ENCODE results near the gene AUP1. TPM values are rescaled to one million over a fixed set of nuclear protein-coding genes. Genes with fewer than 3 reads are reported as not detected.
A peak's percentile ranks its signal among the peaks of the same experiment; 100 is the strongest.

The AUP1 gene
- total RNA-seq, 2 donors from 2014 or later: 128 to 136 TPM

DNA sequence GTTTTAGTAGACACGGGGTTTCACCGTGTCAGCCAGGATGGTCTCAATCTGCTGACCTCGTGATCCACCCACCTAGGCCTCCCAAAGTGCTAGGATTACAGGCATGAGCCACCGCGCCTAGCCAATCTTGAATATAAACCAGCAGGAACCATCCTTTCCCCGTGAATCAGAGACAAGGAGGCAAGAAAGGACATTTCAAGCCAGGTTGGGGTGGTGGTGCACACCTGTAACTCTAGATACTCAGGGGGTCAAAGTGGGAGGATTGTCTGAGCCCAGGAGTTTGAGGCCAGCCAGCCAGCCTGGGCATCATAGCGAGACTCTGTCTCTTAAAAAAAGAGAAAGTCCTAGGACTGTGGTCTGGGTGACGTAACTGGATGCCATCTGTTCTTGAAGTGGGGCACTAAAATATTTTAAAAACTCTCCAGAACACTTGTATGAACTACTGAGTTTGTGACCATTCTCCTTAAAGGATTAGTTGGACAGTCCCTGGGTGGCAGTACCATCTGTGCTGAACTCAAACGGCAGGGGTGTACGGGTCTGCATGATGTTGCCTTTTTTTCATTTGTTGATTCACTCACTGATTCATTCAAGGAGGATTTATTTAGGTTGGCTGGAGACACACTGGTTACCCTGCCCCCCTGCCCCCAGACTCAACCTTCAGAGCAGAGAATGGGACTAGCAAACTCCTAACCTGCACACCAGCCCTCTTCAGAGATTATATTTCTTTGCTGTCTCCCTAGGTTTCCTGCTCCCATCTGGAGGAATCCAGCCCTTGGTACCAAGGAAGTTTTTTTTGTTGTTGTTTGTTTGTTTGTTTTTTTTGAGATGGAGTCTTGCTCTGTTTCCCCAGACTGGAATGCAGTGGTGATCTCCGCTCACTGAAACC is 18.2 kb downstream of the AUP1 start:
- Mint-ChIP-seq H3K36me3 (ENCODE audit: insufficient read depth in 2 of 2) (peaks cover 3 to 6% of the 10 kb centered on the region in 2 donors), H3K4me3 (peak overlapping the region in 1 of 2 donors; percentile 21), H3K9me3 (no peaks in the 10 kb centered on the region), H3K27ac (no peak overlapping the region), H3K27me3 (ENCODE audit: low read depth) (peaks cover 47% of the 10 kb centered on the region), H3K4me1 (ENCODE audit: low read depth) (peaks cover 44% of the 10 kb centered on the region)
- ATAC-seq (replicated peaks in 1 of 2) (no peak), DNase-seq (no peak)

DNA sequence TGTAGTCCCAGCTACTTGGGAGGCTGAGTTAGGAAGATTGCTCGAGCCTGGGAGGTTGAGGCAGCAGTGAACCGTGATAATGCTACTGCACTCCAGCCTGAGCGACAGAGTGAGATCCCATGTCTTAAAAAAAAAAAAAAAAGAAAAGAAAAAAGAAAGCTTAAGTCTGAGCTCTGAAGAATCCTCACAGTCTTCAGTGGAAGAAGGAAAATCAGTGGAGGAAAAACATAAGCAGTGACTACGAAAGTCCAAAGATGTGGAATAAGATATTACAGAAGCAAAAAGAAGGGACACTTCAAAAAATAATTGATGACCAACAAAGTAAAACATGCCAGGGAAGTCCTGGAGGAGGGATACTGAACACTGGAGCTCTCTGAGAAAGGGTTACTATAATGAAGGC is 19.2 kb downstream of the AUP1 start:
- no peak for ATAC-seq (replicated peaks in 1 of 2)

DNA sequence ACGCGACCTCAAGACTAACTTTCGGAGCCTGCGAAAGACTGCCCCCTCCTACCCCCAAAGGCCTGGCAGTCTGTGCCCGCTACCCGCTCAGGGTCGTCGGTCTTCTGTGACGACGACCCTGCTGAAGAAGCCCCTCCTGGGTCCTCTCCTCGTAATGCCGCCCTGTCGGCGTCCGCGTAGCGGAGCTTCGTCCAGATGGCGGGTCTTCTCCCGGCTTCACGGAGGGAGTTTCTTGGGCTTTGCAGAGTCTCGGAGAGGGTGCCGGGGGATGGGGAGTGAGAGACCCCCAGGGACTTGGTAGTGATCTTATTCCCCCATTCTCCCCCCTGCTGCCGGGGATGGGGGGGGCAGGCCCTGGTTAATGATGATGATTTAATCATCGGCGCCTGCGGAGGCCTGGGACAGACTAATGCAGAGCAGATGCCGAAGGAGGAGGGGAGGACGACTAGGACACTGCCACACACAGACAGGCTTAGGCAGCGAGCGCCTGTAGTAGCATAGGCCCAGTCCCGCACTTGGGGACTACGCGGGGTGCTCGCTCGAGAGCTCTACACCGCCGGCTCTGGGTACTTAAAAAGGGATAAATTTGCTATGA is 21.5 kb downstream of the AUP1 start:
- Mint-ChIP-seq H3K27ac (peak overlapping the region; percentile 98), H3K36me3 (ENCODE audit: insufficient read depth in 2 of 2) (peaks cover 6 to 15% of the 10 kb centered on the region in 2 donors)

More for the DNA sequence above, 19.2 kb downstream of the AUP1 start:
- Mint-ChIP-seq H3K4me3 (peak overlapping the region in 1 of 2 donors; percentile 52), H3K9me3 (no peaks in the 10 kb centered on the region), H3K4me1 (ENCODE audit: low read depth) (peaks cover 46% of the 10 kb centered on the region), H3K27ac (no peak overlapping the region), H3K27me3 (ENCODE audit: low read depth) (peaks cover 41% of the 10 kb centered on the region), H3K36me3 (ENCODE audit: insufficient read depth in 2 of 2) (peaks cover 3 to 9% of the 10 kb centered on the region in 2 donors)
- no peak for DNase-seq

DNA sequence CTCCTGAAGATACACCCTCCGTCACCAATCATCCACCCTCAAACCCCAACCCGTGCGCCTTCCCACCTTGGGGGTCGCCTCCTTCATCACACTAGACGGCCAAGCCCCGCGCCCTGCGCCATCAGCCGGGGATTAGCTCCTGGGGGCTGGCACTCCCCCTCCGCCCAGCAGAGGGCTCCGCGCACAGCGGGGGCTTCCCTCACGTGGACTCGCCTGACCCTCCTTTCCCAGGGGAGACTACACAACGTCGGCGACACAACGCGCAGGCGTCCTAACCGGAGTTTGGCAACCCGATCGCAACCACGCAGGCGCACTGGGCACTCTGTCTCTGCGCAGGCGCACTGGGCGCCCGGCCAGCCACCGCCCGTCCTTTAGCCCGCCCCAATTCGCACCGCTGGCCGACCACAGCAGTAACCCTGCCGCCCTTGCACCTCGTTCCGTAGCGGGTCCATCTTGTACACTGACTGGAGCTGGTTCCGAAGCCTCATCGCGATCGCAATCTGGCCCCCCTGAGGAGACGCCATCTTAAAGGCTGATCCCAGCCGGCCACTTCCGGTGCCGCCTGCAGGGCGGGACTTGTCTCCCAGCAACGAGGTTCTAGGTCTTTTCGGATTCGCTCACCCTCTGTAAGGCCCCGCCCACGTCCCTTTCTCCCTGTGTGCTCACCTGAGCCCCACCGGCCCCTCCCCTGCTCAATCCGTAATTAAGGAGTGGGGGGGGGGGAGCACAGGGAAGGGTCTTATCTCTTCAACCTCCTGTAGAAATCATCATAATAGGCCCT is 22.2 kb downstream of the AUP1 start, which contains the start of gene PCGF1:
Gene PCGF1, minus strand, starts transcription at position 551 of the 781 bp plus-strand sequence. Its CDS starts 27 bp downstream, at position 524.
- Mint-ChIP-seq H3K9me3 (no peaks in the 10 kb centered on the region), H3K36me3 (ENCODE audit: insufficient read depth in 2 of 2) (peaks cover 6 to 15% of the 10 kb centered on the region in 2 donors), H3K4me3 (peak within 1 kb of the TSS; percentile 90 to 92), H3K27me3 (ENCODE audit: low read depth) (peaks cover 41% of the 10 kb centered on the region), H3K4me1 (ENCODE audit: low read depth) (peaks cover 64% of the 10 kb centered on the region), H3K27ac (peak within 1 kb of the TSS; percentile 98)
- DNase-seq (peak; percentile 99), ATAC-seq (replicated peaks in 1 of 2) (peak; percentile 87 to 88)

More for the DNA sequence above, 21.5 kb downstream of the AUP1 start:
- Mint-ChIP-seq H3K9me3 (no peaks in the 10 kb centered on the region), H3K4me1 (ENCODE audit: low read depth) (peaks cover 64% of the 10 kb centered on the region), H3K4me3 (peak overlapping the region; percentile 90 to 92), H3K27me3 (ENCODE audit: low read depth) (peaks cover 42% of the 10 kb centered on the region)
- DNase-seq (peak; percentile 32 to 34), ATAC-seq (replicated peaks in 1 of 2) (peak in 1 of 2 donors; percentile 16)

DNA sequence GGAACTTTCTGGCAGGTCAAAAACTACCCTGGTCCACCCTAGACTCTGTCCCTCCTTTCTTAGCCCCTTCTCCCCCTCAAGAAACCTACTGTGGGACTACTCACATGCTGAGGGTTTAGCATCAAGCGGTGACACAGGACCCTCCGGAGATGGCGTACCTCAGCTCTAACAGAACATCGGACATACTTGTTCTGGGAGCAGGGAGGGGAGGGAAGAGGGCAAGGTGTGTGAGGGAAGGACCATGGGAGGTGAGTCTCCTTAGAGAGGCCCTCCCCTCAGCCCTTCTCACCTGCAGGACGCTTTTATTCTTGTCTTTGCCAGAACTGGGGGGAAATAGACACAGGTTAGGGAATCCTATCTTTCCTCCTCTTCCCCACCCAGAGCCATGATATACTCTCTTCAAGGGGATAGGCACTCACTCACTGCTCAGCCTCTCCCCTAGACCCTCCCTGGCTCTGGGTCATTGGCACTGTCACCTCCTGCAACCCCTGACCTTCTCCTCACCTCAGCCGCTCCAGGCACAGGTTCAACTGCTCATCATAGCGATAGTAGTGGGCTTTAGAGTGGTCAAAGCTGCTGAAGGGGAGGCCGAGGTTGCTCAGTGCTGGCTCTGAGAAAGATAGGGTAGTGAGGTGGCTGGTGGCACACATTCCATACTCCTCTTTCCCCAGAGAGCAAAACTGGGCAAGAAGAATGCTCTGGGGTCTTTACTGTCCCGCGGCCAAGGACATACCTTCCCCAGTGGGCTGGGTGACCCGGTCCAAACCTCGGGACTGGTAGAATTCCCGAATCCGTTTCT is 23.9 kb downstream of the AUP1 start:
- peaks cover 6 to 15% of the 10 kb centered on the region in 2 donors for H3K36me3 Mint-ChIP-seq (ENCODE audit: insufficient read depth in 2 of 2)

DNA sequence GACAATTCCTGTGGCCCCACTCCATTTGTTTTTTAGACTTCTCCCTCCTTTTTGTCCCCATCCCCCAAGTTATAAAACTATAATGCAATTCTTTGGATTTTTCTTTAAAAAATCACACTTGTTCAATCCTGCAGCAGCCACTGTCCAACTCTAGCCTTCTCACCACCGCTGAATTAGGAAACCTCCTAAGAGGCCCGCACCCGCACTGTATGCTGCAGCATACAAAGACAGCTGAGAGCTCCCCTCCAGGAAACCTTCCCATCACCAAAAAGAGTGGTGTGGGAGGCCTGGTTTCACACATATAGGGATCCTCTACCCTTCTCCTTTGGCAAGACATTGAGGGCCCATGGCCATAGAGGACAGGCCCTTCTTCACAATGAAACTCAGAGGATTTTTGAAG is 24.9 kb downstream of the AUP1 start:
- peak overlapping the region; percentile 83 to 84 for H3K4me3 Mint-ChIP-seq
- no peak for ATAC-seq (replicated peaks in 1 of 2)
- DNase-seq: no peak
- peak overlapping the region; percentile 8 for H3K27ac Mint-ChIP-seq
- H3K9me3 Mint-ChIP-seq: no peaks in the 10 kb centered on the region
- H3K4me1 Mint-ChIP-seq (ENCODE audit: low read depth): peaks cover 62% of the 10 kb centered on the region
- H3K36me3 Mint-ChIP-seq (ENCODE audit: insufficient read depth in 2 of 2): peaks cover 6 to 15% of the 10 kb centered on the region in 2 donors
- H3K27me3 Mint-ChIP-seq (ENCODE audit: low read depth): peaks cover 51% of the 10 kb centered on the region

More for the DNA sequence above, 23.9 kb downstream of the AUP1 start:
- ATAC-seq (replicated peaks in 1 of 2) (no peak), DNase-seq (no peak)
- H3K27me3 Mint-ChIP-seq (ENCODE audit: low read depth): peaks cover 45% of the 10 kb centered on the region
- H3K9me3 Mint-ChIP-seq: no peaks in the 10 kb centered on the region
- H3K4me1 Mint-ChIP-seq (ENCODE audit: low read depth): peaks cover 66% of the 10 kb centered on the region
- H3K4me3 Mint-ChIP-seq: peak overlapping the region in 1 of 2 donors; percentile 17
- H3K27ac Mint-ChIP-seq: no peak overlapping the region

DNA sequence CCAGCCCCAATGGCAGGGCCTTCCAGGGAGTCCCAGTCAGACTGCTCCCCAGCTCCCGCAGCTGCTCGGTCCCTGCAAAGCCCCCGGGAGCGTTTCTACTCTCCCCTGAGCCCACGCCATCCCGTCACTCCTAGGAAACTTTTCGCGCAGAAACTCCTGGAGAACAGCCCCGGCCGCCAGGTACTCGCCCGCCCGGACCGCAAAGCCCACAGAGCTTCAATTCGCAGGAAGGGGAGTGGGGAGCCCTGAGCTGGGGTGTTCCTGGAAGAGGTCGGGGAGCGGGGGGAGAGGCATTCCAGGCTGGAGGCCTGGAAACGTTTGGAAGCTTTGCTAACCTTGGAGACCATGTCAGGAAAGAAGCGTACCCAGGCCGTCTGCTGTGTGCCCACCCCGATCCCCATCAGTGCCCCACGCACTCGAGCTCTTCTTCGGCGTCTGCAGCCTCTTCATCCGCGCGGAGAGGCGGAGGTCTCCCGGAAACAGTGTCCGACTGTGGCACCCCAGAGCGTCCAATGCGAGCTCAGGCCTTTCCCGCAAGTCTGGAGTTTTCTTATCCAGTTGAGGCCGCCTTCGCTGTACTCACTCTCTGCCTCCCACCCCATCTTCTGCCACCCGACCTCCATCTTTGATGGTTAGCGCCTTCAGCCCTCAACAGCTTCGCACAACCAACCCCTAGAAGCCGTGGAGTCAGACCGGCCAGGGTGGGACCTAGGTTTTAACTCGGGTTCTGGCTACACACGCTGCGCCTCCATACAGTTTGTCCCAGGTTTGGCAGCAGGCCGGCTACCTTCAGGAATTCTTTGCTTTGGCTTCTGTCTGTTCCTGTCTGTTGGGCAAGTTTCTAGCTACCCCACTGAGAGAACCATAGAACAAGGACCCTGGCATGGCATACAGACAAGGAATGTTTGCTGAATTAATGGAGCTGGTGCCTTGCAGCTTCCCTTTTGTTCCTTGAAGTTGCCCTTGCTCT is 25.7 kb downstream of the AUP1 start:
- Mint-ChIP-seq H3K36me3 (ENCODE audit: insufficient read depth in 2 of 2) (peaks cover 6 to 15% of the 10 kb centered on the region in 2 donors), H3K27ac (no peak overlapping the region), H3K4me1 (ENCODE audit: low read depth) (peaks cover 63% of the 10 kb centered on the region), H3K27me3 (ENCODE audit: low read depth) (peaks cover 54% of the 10 kb centered on the region), H3K4me3 (peak overlapping the region; percentile 83 to 84), H3K9me3 (no peaks in the 10 kb centered on the region)
- DNase-seq: no peak
- ATAC-seq (replicated peaks in 1 of 2): no peak

DNA sequence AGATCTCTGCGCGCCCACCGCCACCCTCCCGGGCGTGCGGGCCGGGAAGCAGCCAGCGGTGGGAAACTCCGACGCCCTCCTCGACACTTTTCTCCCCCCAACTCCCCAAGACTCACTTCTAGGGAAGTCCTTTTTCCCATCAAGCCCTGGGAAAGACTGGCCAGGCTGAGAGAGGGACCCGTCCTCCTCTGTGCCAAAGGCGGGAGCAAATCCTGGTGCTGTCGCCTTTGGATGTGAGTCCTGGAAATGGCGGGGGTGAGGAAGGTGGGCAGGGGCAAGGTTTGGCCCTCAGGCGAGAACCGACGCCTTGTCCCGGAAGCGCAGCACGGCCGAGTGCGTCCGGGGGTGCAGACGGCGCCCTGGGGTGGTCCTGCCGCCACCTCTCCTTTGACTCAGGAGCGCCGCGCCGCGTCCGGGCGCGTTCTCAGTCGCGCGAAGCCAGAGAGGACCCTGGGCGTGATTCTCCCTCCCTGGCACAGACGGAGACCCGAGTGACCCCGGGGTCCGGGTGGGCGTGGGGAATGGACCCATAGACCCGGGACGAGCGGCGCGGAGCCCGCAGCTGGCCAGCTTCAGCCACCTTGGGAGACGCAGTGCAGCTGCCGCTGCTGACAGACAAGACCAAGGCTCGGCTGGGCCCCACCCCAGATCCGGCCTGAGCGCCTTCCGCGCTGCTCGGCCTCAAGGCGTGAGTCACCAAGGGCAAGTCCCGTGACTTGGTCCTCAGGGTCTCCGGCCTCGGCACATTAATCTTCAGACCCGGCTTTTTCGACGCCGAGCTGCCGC is 26.6 kb downstream of the AUP1 start:
- ATAC-seq (replicated peaks in 1 of 2): peak; percentile 51 to 57

DNA sequence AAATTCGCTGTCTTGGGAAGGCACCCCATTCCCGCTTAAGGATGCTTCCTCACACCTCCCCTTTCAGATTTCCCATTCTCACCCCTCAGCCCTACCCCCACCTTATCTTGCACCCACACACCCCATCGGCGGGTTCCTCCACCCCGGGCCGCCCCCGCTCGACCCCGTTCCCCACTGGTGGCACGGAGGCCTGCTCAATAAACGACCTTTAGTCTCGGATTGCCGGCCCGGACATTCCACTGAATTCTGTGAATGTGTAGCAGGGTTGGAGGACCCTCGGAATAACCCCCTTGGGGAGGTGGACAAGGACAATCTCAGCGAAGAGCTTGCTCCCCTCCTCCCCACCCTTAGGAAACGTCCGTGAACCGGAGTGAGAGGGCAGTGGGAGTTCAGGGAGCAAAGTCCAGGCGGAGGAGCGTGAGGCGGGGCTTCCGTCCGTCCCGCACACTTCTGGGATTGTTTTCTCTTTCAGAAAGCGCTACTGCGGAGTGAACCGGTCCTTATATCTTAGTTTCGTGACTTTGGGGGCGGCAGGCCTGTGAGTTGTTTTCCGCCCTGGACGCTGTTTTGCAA is 27.3 kb downstream of the AUP1 start:
- no peak for ATAC-seq (replicated peaks in 1 of 2)
- H3K27me3 Mint-ChIP-seq (ENCODE audit: low read depth): peaks cover 70% of the 10 kb centered on the region
- H3K9me3 Mint-ChIP-seq: no peaks in the 10 kb centered on the region

More for the DNA sequence above, 26.6 kb downstream of the AUP1 start:
- H3K36me3 Mint-ChIP-seq (ENCODE audit: insufficient read depth in 2 of 2): peaks cover 6 to 18% of the 10 kb centered on the region in 2 donors
- H3K27ac Mint-ChIP-seq: no peak overlapping the region
- peaks cover 63% of the 10 kb centered on the region for H3K4me1 Mint-ChIP-seq (ENCODE audit: low read depth)
- peak; percentile 77 for DNase-seq
- H3K9me3 Mint-ChIP-seq: no peaks in the 10 kb centered on the region
- peak overlapping the region; percentile 83 to 84 for H3K4me3 Mint-ChIP-seq
- peaks cover 63% of the 10 kb centered on the region for H3K27me3 Mint-ChIP-seq (ENCODE audit: low read depth)

DNA sequence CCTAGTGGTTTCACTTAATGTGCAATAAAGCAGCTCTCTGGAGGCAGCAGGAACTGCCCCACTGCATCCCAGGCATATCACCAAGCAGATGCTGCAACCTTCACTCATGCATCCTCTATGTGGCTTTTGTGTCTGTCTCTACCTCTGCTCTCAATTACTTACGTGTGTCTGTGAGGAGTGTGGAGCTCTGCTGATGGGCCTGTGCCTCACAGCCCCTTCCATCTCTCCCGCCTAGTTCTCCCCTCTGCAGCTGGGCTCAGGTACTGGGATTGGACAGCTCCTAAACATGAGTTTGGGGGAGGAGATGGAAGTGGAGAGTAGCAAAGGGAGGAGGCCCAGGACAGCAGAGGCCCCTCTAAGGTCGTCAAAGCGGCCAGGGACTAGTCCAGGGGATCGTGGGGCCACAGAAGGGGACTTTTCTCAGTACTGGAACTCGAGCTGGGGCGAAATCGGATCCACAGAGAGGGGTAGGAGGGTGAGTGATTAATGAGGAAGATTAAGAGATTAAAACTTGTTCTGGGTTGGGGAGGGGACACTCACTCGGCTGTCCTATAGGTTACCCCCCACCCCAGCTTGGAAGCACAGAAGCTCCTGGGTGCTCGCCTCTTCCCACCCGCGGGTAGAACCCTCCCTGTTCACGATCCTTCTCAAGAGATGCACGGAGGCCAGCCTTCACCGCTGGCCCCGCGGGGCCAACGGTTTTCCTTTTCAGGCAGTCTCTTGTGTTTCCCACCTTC is 28.0 kb downstream of the AUP1 start:
- no peak for ATAC-seq (replicated peaks in 1 of 2)
- Mint-ChIP-seq H3K4me3 (peak overlapping the region; percentile 83 to 84), H3K9me3 (no peaks in the 10 kb centered on the region), H3K4me1 (ENCODE audit: low read depth) (peaks cover 62% of the 10 kb centered on the region), H3K36me3 (ENCODE audit: insufficient read depth in 2 of 2) (peaks cover 4 to 16% of the 10 kb centered on the region in 2 donors), H3K27ac (no peak overlapping the region), H3K27me3 (ENCODE audit: low read depth) (peaks cover 70% of the 10 kb centered on the region)
- DNase-seq: no peak

More for the DNA sequence above, 27.3 kb downstream of the AUP1 start:
- no peak for DNase-seq
- H3K27ac Mint-ChIP-seq: no peak overlapping the region
- H3K4me3 Mint-ChIP-seq: peak overlapping the region; percentile 83 to 84
- H3K4me1 Mint-ChIP-seq (ENCODE audit: low read depth): peaks cover 69% of the 10 kb centered on the region
- H3K36me3 Mint-ChIP-seq (ENCODE audit: insufficient read depth in 2 of 2): peaks cover 6 to 18% of the 10 kb centered on the region in 2 donors

Data from activated T-cell treated with anti-CD3 and anti-CD28 coated beads, Interleukin-2, amount 50 U/mL, for 72 hours (primary cell).